ENCODE data around the gene ADAMTSL1. TPM values are rescaled to one million over a fixed set of nuclear protein-coding genes. Genes with fewer than 3 reads are reported as not detected.

The ADAMTSL1 gene
- total RNA-seq, 4 donors from 2014 or later = 2.0 to 7.3 (median 3.7) TPM

GRCh38 chr9:18778147-18778546, 304.2 kb downstream of the ADAMTSL1 start:
- no peak for ATAC-seq (ENCODE audit: low FRiP score)
- DNase-seq (ENCODE audit: low spot score) = no peak
- no peak for TF ChIP-seq CTCF (IDR thresholded peaks at IDR 0.05)

DNA sequence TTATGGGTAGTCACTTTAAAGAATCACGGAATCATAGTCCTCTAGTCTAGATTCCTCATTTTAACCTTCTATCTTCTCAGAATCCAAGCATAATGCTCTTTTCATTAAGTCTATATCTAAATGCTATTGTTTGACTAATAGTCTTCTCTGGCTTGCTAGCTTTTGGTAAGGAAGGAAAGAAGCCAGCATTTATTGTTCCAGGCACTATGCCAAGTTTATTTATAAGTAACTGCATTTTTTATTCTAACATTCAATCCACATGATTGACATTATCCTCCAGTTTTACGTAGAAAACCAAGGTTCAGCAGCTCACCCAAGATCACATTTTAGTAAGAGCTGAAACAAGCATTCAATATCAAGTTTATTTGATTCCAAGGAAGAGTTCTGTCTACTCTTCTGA, 304.9 kb downstream of the ADAMTSL1 start:
- DNase-seq (ENCODE audit: low spot score) (no peak), ATAC-seq (ENCODE audit: low FRiP score) (no peak)
- no peak for TF ChIP-seq CTCF (IDR thresholded peaks at IDR 0.05)

- ATAC-seq (ENCODE audit: low FRiP score) (no peak), DNase-seq (ENCODE audit: low spot score) (no peak)
- no peak for TF ChIP-seq CTCF (IDR thresholded peaks at IDR 0.05)
Measured at GRCh38 chr9:18783909-18784308, 310.0 kb downstream of the ADAMTSL1 start.

GRCh38 chr9:18785604-18786003, 311.7 kb downstream of the ADAMTSL1 start:
- DNase-seq (ENCODE audit: low spot score) (no peak), ATAC-seq (ENCODE audit: low FRiP score) (no peak)
- TF ChIP-seq CTCF (IDR thresholded peaks at IDR 0.05) = no peak

DNA sequence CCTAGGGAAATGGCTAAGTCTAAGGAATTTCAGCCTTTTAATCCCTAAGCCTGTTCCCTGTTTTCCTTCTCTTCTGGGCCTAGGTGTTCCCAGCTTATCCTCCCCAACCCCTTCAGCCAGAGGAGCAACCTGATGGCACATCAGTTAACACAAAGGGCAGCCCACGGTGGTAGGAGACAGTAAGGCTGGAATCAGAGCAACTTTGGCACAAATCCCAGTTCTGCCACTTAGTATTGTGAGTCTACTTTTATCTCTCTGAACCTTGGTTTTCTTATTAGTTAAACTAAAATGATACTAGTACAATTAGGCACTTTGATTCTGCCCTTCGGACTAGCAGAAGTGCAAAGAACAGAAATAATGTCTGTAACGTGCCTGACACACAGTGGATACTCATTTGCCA, 312.2 kb downstream of the ADAMTSL1 start:
- DNase-seq (ENCODE audit: low spot score) (no peak), ATAC-seq (ENCODE audit: low FRiP score) (no peak)
- no peak for TF ChIP-seq CTCF (IDR thresholded peaks at IDR 0.05)

- no peak for DNase-seq (ENCODE audit: low spot score)
- no peak for TF ChIP-seq CTCF (IDR thresholded peaks at IDR 0.05)
- peak; percentile 39 for ATAC-seq (ENCODE audit: low FRiP score)
Measured at GRCh38 chr9:18786911-18787650, 313.1 kb downstream of the ADAMTSL1 start.

DNA sequence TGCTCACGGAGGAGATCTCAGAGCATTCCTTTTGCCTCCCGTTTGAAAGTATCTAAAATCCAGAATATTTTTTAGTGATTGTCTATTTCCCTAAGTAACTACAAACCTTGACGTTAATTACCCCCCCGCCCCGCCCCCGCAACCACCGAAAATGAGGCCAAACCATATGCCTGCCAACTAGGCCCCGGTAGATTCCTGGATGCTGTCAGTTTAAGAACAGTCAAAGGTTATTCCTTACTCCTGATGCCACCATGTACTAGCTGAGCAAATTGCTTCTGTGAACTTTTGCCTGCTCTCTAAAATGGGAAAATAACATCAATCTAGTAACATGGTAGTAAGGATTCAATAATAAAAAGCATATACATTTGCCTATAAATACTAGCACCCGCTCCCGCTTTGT, 314.3 kb downstream of the ADAMTSL1 start:
- no peak for TF ChIP-seq CTCF (IDR thresholded peaks at IDR 0.05)
- ATAC-seq (ENCODE audit: low FRiP score) (peak; percentile 67), DNase-seq (ENCODE audit: low spot score) (no peak)

All from omental fat pad (tissue), 4 donors.